ENCODE results near the gene TMEM163.

TMEM163 gene

GRCh38 chr2:134435936-134436335, 282.9 kb downstream of the TMEM163 start:
- DNase-seq (ENCODE audit: low read depth), result no peak
- no peak overlapping the region for H3K4me3 ChIP-seq (replicated peaks; ENCODE audit: low read depth, low read length)
- TF ChIP-seq CTCF (IDR thresholded peaks at IDR 0.05; ENCODE audit: low read length, missing control alignments), result no peak

GRCh38 chr2:134435505-134435904, 283.3 kb downstream of the TMEM163 start:
- no peak for DNase-seq (ENCODE audit: low read depth)
- TF ChIP-seq CTCF (IDR thresholded peaks at IDR 0.05; ENCODE audit: low read length, missing control alignments), result no peak
- no peak overlapping the region for H3K4me3 ChIP-seq (replicated peaks; ENCODE audit: low read depth, low read length)

- H3K4me3 ChIP-seq (replicated peaks; ENCODE audit: low read depth, low read length), result no peak overlapping the region
- no peak for DNase-seq (ENCODE audit: low read depth)
- no peak for TF ChIP-seq CTCF (IDR thresholded peaks at IDR 0.05; ENCODE audit: low read length, missing control alignments)
Observed at GRCh38 chr2:134433979-134434378, 284.8 kb downstream of the TMEM163 start.

GRCh38 chr2:134433469-134433868, 285.3 kb downstream of the TMEM163 start:
- no peak for TF ChIP-seq CTCF (IDR thresholded peaks at IDR 0.05; ENCODE audit: low read length, missing control alignments)
- no peak for DNase-seq (ENCODE audit: low read depth)
- no peak overlapping the region for H3K4me3 ChIP-seq (replicated peaks; ENCODE audit: low read depth, low read length)

- no peak for TF ChIP-seq CTCF (IDR thresholded peaks at IDR 0.05; ENCODE audit: low read length, missing control alignments)
- no peak overlapping the region for H3K4me3 ChIP-seq (replicated peaks; ENCODE audit: low read depth, low read length)
- DNase-seq (ENCODE audit: low read depth), result no peak
Observed at GRCh38 chr2:134432435-134432883, 286.3 kb downstream of the TMEM163 start.

- TF ChIP-seq CTCF (IDR thresholded peaks at IDR 0.05; ENCODE audit: low read length, missing control alignments), result no peak
- DNase-seq (ENCODE audit: low read depth), result peak; percentile 55
- H3K4me3 ChIP-seq (replicated peaks; ENCODE audit: low read depth, low read length), result no peak overlapping the region
Observed at GRCh38 chr2:134431838-134432434, 286.9 kb downstream of the TMEM163 start.

GRCh38 chr2:134429886-134430285, 288.9 kb downstream of the TMEM163 start:
- H3K4me3 ChIP-seq (replicated peaks; ENCODE audit: low read depth, low read length), result no peak overlapping the region
- TF ChIP-seq CTCF (IDR thresholded peaks at IDR 0.05; ENCODE audit: low read length, missing control alignments), result no peak
- no peak for DNase-seq (ENCODE audit: low read depth)
